Activated CD4-positive, alpha-beta T cell treated with anti-CD3 and anti-CD28 coated beads, Interleukin-2, amount 50 U/mL, for 1 hour (primary cell): ENCODE data around the gene ANKRD36.
"Not testable (repeated sequence)": the region's sequence is repeated elsewhere in the genome, so short reads cannot be mapped to it uniquely, and the experiment has no call there.

Source experiments
- DNase-seq: peaks from one replicate; pipeline ENCODE4 v3.0.0-alpha.2; 2020

Gene ANKRD36

DNA sequence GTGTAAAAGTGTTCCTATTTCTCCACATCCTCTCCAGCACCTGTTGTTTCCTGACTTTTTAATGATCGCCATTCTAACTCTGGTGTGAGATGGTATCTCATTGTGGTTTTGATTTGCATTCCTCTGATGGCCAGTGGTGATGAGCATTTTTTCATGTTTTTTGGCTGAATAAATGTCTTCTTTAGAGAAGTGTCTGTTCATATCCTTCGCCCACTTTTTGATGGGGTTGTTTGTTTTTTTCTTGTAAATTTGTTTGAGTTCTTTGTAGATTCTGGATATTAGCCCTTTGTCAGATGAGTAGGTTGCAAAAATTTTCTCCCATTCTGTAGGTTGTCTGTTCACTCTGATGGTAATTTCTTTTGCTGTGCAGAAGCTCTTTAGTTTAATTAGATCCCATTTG, 16.1 kb downstream of the ANKRD36 start:
- not testable (repeated sequence) for DNase-seq

DNA sequence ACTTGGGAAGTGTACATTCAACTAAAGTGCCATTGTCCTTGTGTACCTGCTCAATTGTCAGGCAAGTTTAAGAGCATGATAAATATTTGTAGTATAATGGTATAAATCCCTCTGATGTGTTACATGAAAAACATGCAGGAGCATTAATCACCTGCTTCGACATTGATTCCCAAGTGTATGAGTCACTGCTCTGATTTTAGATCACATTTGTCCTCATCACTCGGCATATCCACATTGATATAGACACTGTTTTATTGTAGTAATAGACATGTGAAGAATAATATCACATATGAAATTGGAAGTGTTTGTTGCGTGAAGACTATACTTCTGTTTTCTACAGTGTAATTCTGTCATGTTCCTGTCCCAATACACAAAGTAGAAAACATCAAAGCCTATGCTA, 31.1 kb downstream of the ANKRD36 start:
- DNase-seq = not testable (repeated sequence)

GRCh38 chr2:97166548-97166947, 53.6 kb downstream of the ANKRD36 start:
- not testable (repeated sequence) for DNase-seq

DNA sequence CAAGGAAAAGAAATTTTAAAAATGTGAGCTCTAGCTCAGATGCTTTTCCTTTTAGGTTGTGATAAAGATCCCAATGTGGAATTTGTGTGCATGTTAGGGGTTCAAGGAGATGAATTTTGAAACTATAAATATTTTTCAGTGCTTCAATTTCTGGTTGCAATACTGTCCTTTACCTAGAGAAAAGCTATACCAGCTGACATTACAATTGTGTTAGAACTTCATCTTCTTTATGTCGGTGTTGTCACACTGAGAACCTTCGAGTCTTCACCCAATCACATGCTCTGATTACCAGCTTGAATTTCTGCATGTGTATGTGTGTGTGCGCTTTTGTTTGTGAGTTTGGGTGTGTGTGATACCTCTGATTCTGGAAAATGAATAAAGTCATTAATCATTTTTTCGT, 55.0 kb downstream of the ANKRD36 start:
- DNase-seq = not testable (repeated sequence)

GRCh38 chr2:97168583-97168982, 55.6 kb downstream of the ANKRD36 start:
- not testable (repeated sequence) for DNase-seq

GRCh38 chr2:97180391-97180790, 67.4 kb downstream of the ANKRD36 start:
- not testable (repeated sequence) for DNase-seq

GRCh38 chr2:97195349-97195748, 82.4 kb downstream of the ANKRD36 start:
- DNase-seq = not testable (repeated sequence)

GRCh38 chr2:97197251-97197650, 84.3 kb downstream of the ANKRD36 start:
- DNase-seq = not testable (repeated sequence)

- not testable (repeated sequence) for DNase-seq
These were observed 87.9 kb downstream of the ANKRD36 start for GRCh38 chr2:97200887-97201286.

GRCh38 chr2:97202643-97203250, 89.8 kb downstream of the ANKRD36 start:
- DNase-seq = not testable (repeated sequence)

- no peak for DNase-seq
These were observed 97.4 kb downstream of the ANKRD36 start for GRCh38 chr2:97210325-97210724.

DNA sequence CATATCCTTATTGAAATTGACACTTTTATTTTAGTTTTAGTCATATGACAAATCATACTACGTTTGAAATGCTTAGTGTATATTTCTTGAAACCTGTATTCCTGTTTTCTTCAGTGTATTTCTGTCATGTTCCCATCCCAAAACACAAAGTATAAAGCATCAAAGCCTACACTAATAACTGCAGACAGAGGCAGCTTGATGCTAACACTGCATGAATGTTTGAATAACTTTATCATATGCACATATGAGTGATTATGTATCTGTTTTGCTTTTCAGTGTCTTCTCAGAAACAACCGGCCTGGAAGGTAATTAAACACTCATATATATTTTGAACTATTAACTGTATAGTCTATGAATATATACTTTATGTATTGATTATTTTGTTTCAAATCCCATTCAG, 102.1 kb downstream of the ANKRD36 start:
- not testable (repeated sequence) for DNase-seq

DNA sequence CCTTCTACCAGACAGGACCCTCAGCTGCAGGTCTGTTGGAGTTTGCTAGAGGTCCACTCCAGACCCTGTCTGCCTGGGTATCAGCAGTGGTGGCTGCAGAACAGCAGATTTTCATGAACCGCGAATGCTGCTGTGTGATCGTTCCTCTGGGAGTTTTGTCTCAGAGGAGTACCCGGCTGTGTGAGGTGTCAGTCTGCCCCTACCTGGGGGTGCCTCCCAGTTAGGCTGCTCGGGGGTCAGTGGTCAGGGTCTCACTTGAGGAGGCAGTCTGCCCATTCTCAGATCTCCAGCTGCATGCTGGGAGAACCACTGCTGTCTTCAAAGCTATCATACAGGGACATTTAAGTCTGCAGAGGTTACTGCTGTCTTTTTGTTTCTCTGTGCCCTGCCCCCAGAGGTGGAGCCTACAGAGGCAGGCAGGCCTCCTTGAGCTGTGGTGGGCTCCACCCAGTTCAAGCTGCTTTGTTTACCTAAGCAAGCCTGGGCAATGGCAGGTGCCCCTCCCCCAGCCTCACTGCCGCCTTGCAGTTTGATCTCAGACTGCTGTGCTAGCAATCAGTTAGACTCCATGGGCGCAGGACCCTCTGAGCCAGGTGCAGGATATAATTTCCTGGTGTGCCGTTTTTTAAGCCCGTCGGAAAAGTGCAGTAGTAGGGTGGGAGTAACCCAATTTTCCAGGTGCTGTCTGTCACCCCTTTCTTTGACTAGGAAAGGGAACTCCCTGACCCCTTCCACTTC, 118.1 kb downstream of the ANKRD36 start:
- DNase-seq = not testable (repeated sequence)

GRCh38 chr2:97232981-97233380, 120.0 kb downstream of the ANKRD36 start:
- not testable (repeated sequence) for DNase-seq

DNA sequence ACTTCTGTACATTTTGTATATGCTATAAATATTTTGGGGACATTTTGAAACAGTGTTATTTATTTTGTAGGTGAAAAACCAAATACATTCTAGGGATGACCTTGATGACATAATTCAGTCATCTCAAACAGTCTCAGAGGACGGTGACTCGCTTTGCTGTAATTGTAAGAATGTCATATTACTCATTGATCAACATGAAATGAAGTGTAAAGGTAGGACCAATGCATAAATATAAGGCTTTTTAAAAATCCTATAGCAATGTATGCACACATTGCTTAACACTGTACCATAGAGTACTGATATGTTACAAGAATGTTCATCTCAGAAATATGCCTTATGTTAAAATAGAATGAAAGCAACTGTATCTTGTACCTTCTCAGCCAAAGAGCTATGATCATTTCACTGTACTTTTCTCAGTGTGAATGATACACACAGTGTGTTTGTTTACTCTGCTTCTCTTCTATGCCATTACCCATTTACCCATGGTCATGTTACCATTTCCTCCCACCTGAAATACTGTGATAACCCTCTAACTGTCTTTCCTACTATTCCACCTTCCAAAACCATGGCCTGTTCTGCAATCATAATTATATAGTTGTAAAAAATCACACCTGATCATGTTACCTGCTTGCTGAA, 120.8 kb downstream of the ANKRD36 start:
- not testable (repeated sequence) for DNase-seq

DNA sequence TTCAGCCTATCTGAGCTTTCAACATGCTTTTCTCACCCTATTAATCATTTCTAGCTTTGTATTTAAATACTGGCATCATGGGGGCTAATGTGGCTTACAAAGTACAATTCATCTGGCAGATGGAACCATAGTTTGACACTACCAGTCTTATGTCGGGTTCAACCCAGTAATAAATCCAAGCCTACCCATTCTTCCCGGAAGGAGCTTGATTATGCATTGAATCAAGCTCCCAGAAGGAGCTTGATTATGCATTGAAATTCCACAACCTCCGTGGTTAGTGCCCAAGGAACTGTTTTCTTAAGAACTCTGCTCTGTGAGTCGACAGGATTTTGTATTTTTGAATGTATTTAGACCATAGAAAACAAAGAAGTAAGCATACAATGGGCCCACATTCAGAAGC, 148.2 kb downstream of the ANKRD36 start:
- DNase-seq = not testable (repeated sequence)

- DNase-seq = not testable (repeated sequence)
These were observed 153.5 kb downstream of the ANKRD36 start for GRCh38 chr2:97266449-97266848.

GRCh38 chr2:97267411-97268074, 154.6 kb downstream of the ANKRD36 start:
- DNase-seq = no peak

- DNase-seq = not testable (repeated sequence)
These were observed 155.2 kb downstream of the ANKRD36 start for GRCh38 chr2:97268075-97268591.

- DNase-seq = not testable (repeated sequence)
These were observed 163.4 kb downstream of the ANKRD36 start for GRCh38 chr2:97276232-97276798.

- not testable (repeated sequence) for DNase-seq
These were observed 172.2 kb downstream of the ANKRD36 start for GRCh38 chr2:97285187-97285586.

GRCh38 chr2:97293687-97294086, 180.7 kb downstream of the ANKRD36 start:
- not testable (repeated sequence) for DNase-seq
